HCT116 (cell line): ENCODE measurements around the gene ATG16L1. TPM values are rescaled to one million over a fixed set of nuclear protein-coding genes. Genes with fewer than 3 reads are reported as not detected.
A peak's percentile ranks its signal among the peaks of the same experiment; 100 is the strongest.

ENCODE experiments used
- ATAC-seq: fragments of 200-7000 bp; cut with Tn5 transposase; 2 replicates; pipeline ENCODE4 v1.9.1; 2020; ENCODE audit warnings: mild to moderate bottlenecking, moderate library complexity
- BruUV-seq: library from RNA; stranded (reverse); fragments of 400-500 nt; replicated peaks from 2 replicates; lab custom pipeline; 2021; lab: Mats Ljungman, UMichigan
- CTCF ChIA-PET: fragments of 300-600 bp; sonication (Branson Sonifier 250); formaldehyde crosslinking; loops from one replicate; lab custom pipeline; 2021; ENCODE audit warnings: antibody characterized with exemption; lab: Charles Lee
- POLR2A ChIA-PET: fragments of 300-600, 350-600 bp; sonication (Branson Sonifier 250); formaldehyde crosslinking; loops from one replicate; lab custom pipeline; 2021; ENCODE audit warnings: antibody characterized with exemption; lab: Charles Lee
- RAD21 ChIA-PET, 2 experiments: fragments of 300-600 bp; sonication (Branson Sonifier 250); formaldehyde crosslinking; loops; one replicate each; lab custom pipeline; 2023; ENCODE audit warnings: low total read pairs in 2 of 2; ENCODE audit not compliant: uncharacterized antibody in 2 of 2, unreplicated experiment in 2 of 2, low non-redundant PET in 1 of 2; lab: Charles Lee
- DNase-seq: peaks from one replicate; pipeline ENCODE4 v3.0.0-alpha.2; 2010; ENCODE audit warnings: low read depth, low spot score
- H2AFZ ChIP-seq: fragments of 200-600 bp; shearing (Covaris generic), sonication (generic); 2 replicates; pipeline ENCODE4 v1.6.1; 2017; ENCODE audit warnings: low read depth, mixed run types, mixed read lengths, antibody characterized with exemption, low read length; ENCODE audit not compliant: poor library complexity, severe bottlenecking
- H3K27ac ChIP-seq: 2 replicates; pipeline ENCODE4 v1.5.1; 2012; ENCODE audit warnings: low read depth, low read length
- H3K27me3 ChIP-seq: fragments of 200-600 bp; sonication (generic); 2 replicates; pipeline ENCODE4 v1.6.1; 2016; ENCODE audit warnings: mixed run types, low read length, mixed read lengths; ENCODE audit not compliant: insufficient read depth
- H3K36me3 ChIP-seq, 2 experiments: fragments of 200-500 bp in 1 of 2; fragments of 200-600 bp in 1 of 2; sonication (Bioruptor generic) in 1 of 2; sonication (generic) in 1 of 2; 2 replicates each; pipeline versions ENCODE4 v1.5.1 to v1.6.1; 2014 to 2016; ENCODE audit warnings: low read length in 2 of 2, inconsistent platforms in 1 of 2, mixed read lengths in 1 of 2, mixed run types in 1 of 2; ENCODE audit not compliant: insufficient read depth in 2 of 2, control insufficient read depth in 1 of 2
- H3K4me1 ChIP-seq, 2 experiments: fragments of 200-600 bp in 1 of 2; sonication (generic) in 1 of 2; 2 replicates each; pipeline versions ENCODE4 v1.5.1 to v1.6.1; 2012 to 2017; ENCODE audit warnings: low read length in 2 of 2, inconsistent platforms in 1 of 2, mild to moderate bottlenecking in 1 of 2, mixed read lengths in 1 of 2, mixed run types in 1 of 2, moderate library complexity in 1 of 2; ENCODE audit not compliant: insufficient read depth in 2 of 2, control insufficient read depth in 1 of 2
- H3K4me2 ChIP-seq: fragments of 200-600 bp; sonication (generic); 2 replicates; pipeline ENCODE4 v1.6.1; 2017; ENCODE audit warnings: mixed run types, low read length, mixed read lengths
- H3K4me3 ChIP-seq, 2 experiments: fragments of 200-600 bp in 1 of 2; sonication (generic) in 1 of 2; replicated peaks in 1 of 2; 2 replicates each; pipeline ENCODE4 v1.5.1; 2011 to 2016; ENCODE audit warnings: low read length in 2 of 2, control low read depth in 1 of 2, low read depth in 1 of 2, mild to moderate bottlenecking in 1 of 2, mixed read lengths in 1 of 2, mixed run types in 1 of 2
- H3K79me2 ChIP-seq: fragments of 200-600 bp; sonication (generic); 2 replicates; pipeline ENCODE4 v1.6.1; 2017; ENCODE audit warnings: mild to moderate bottlenecking, mixed run types, low read length, moderate library complexity, mixed read lengths; ENCODE audit not compliant: insufficient read depth
- H3K9ac ChIP-seq: fragments of 200-600 bp; sonication (generic); 2 replicates; pipeline ENCODE4 v1.6.1; 2016; ENCODE audit warnings: low read length, mixed read lengths
- H3K9me2 ChIP-seq: fragments of 200-600 bp; sonication (generic), shearing (Covaris generic); 2 replicates; pipeline ENCODE4 v1.6.1; 2017; ENCODE audit warnings: mixed run types, mild to moderate bottlenecking, moderate library complexity; ENCODE audit not compliant: insufficient read depth
- H3K9me3 ChIP-seq, 2 experiments: fragments of 200-500 bp in 1 of 2; fragments of 200-600 bp in 1 of 2; sonication (Bioruptor generic) in 1 of 2; sonication (generic) in 1 of 2; 2 replicates each; pipeline ENCODE4 v1.6.1; 2014 to 2017; ENCODE audit warnings: low read length in 2 of 2, mixed read lengths in 2 of 2, inconsistent platforms in 1 of 2, low read depth in 1 of 2, mild to moderate bottlenecking in 1 of 2, mixed run types in 1 of 2, moderate library complexity in 1 of 2; ENCODE audit not compliant: control insufficient read depth in 1 of 2, insufficient read depth in 1 of 2
- H4K20me1 ChIP-seq: fragments of 200-600 bp; sonication (generic), shearing (Covaris generic); 2 replicates; pipeline ENCODE4 v1.6.1; 2017; ENCODE audit warnings: mixed run types, mild to moderate bottlenecking, moderate library complexity; ENCODE audit not compliant: insufficient read depth
- CBX3 ChIP-seq: IDR thresholded peaks from 2 replicates; pipeline ENCODE4 v1.6.1; 2012; ENCODE audit warnings: low read depth
- EZH2phosphoT487 ChIP-seq: fragments of 200-600 bp; IDR thresholded peaks from 2 replicates; pipeline ENCODE4 v1.6.1; 2018; ENCODE audit warnings: antibody characterized with exemption, borderline replicate concordance
- FOSL1 ChIP-seq: IDR thresholded peaks from 2 replicates; pipeline ENCODE4 v1.6.1; 2012; ENCODE audit warnings: low read depth
- JUND ChIP-seq: IDR thresholded peaks from 2 replicates; pipeline ENCODE4 v1.6.1; 2012
- POLR2AphosphoS5 ChIP-seq: IDR thresholded peaks from 2 replicates; pipeline ENCODE4 v1.6.1; 2011; ENCODE audit warnings: mild to moderate bottlenecking, low read depth, low read length, moderate library complexity
- SIN3A ChIP-seq: IDR thresholded peaks from 2 replicates; pipeline ENCODE4 v1.6.1; 2012; ENCODE audit warnings: low read depth
- ZFX ChIP-seq: fragments of 450-650 bp; IDR thresholded peaks from 2 replicates; pipeline ENCODE4 v1.6.1; 2017
- intact Hi-C: fragments of 100-400 bp; cut with micrococcal nuclease; formaldehyde crosslinking; loops from 2 replicates; pipeline ENCODE4 v1.10.0; 2022
- total RNA-seq: library from RNA; stranded (reverse); gene quantifications from one replicate; pipeline ENCODE4 v1.2.1, GENCODE V29; 2021; ENCODE audit not compliant: unreplicated experiment
- TF ChIP-seq, protein P1 (sequence below): IDR thresholded peaks from 2 replicates; pipeline ENCODE4 v1.6.1; 2012; ENCODE audit warnings: low read depth

ATG16L1 gene
- total RNA-seq, 1 experiment from 2014 or later = 43.4 TPM

DNA sequence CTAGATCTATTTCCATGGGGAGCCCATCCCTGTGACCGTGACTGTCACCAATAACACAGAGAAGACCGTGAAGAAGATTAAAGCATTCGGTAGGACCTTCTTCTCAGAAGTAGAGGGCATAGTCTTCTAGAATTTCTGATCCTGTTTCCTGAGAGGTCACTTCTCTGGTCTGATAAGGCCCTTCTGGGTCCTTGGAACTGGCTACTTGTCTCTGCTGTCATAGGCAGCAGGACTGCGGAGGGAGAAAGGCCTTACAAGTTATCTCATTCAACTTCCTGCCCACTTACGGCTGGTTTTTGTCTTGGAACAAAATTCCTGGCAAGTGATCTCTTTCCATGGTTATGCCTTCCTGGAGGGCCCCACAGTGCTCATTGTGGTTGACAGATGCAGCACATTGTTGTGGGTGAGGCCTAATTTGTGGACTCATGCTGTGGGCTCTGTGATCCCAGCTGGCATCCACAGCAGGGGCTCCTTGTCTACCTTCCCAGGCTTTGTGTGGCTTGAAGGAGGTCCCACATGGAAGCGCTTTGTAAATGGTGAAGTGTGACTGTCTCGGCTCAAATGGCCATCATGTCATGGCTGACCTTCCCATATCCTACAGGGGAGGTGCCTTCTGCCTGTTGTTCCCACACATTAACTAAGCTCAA, 78.1 kb downstream of the ATG16L1 start:
- Histone ChIP-seq H3K36me3 (no peaks in the 10 kb centered on the region), H3K4me1 (peaks cover 0 to 12% of the 10 kb centered on the region in 2 experiments; a peak in 1 of 4 replicates), H3K27me3 (no peaks in the 10 kb centered on the region), H4K20me1 (no peaks in the 10 kb centered on the region), H3K4me3 (no peak overlapping the region), H3K9me2 (no peaks in the 10 kb centered on the region), H3K9ac (no peak overlapping the region), H3K79me2 (no peaks in the 10 kb centered on the region), H2AFZ (peak overlapping the region; percentile 18), H3K27ac (no peak overlapping the region), H3K9me3 (no peaks in the 10 kb centered on the region), H3K4me2 (peak overlapping the region; percentile 18; the same call in 1 of the 2 replicates)
- TF ChIP-seq POLR2AphosphoS5 (no peak), ZFX (0 out of 2 replicates have a peak, but pooled peaks have one; percentile 12), EZH2phosphoT487 (no peak), CBX3 (no peak), JUND (no peak), SIN3A (no peak)
- BruUV-seq = no TSS peak
- ATAC-seq = no peak
- no peak for DNase-seq
- intact Hi-C loops = no loop called here
- POLR2A ChIA-PET = no interaction called here
- RAD21 ChIA-PET = no interaction called here
- CTCF ChIA-PET = no interaction called here

DNA sequence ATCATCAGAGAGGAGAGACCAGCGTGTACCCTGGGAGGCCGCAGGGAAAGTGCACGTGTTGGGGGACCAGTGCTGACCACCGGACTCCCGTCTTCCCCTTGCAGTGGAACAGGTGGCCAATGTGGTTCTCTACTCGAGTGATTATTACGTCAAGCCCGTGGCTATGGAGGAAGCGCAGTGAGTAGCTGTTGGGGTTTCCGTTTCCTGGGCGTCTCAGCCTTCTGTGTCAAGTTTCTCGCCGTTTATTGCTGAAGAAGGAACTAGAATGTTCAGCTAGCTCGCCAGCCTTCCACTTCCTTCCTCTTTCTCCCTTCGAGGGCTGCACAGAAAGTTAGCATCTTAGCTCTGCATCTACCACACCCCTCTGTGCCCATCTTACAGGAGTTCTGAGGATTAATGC, 80.1 kb downstream of the ATG16L1 start:
- Histone ChIP-seq H3K79me2 (no peaks in the 10 kb centered on the region), H3K4me3 (no peak overlapping the region), H3K9ac (no peak overlapping the region), H3K9me2 (no peaks in the 10 kb centered on the region), H3K36me3 (no peaks in the 10 kb centered on the region), H3K27me3 (no peaks in the 10 kb centered on the region), H3K4me2 (no peak overlapping the region), H4K20me1 (no peaks in the 10 kb centered on the region), H3K27ac (no peak overlapping the region), H3K4me1 (peaks cover 0 to 12% of the 10 kb centered on the region in 2 experiments; a peak in 1 of 4 replicates), H2AFZ (no peak overlapping the region), H3K9me3 (no peaks in the 10 kb centered on the region)
- ChIA-PET RAD21 (no interaction called here), POLR2A (no interaction called here), CTCF (interaction anchor here (1.1 kb wide), 1 partner anchor 22 kb away, joined by 3 read pairs; no protein-coding TSS in a partner anchor)
- no peak for DNase-seq
- no peak for TF ChIP-seq POLR2AphosphoS5
- TF ChIP-seq JUND = no peak
- TF ChIP-seq, protein P1, sequence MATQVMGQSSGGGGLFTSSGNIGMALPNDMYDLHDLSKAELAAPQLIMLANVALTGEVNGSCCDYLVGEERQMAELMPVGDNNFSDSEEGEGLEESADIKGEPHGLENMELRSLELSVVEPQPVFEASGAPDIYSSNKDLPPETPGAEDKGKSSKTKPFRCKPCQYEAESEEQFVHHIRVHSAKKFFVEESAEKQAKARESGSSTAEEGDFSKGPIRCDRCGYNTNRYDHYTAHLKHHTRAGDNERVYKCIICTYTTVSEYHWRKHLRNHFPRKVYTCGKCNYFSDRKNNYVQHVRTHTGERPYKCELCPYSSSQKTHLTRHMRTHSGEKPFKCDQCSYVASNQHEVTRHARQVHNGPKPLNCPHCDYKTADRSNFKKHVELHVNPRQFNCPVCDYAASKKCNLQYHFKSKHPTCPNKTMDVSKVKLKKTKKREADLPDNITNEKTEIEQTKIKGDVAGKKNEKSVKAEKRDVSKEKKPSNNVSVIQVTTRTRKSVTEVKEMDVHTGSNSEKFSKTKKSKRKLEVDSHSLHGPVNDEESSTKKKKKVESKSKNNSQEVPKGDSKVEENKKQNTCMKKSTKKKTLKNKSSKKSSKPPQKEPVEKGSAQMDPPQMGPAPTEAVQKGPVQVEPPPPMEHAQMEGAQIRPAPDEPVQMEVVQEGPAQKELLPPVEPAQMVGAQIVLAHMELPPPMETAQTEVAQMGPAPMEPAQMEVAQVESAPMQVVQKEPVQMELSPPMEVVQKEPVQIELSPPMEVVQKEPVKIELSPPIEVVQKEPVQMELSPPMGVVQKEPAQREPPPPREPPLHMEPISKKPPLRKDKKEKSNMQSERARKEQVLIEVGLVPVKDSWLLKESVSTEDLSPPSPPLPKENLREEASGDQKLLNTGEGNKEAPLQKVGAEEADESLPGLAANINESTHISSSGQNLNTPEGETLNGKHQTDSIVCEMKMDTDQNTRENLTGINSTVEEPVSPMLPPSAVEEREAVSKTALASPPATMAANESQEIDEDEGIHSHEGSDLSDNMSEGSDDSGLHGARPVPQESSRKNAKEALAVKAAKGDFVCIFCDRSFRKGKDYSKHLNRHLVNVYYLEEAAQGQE = no peak
- no peak for TF ChIP-seq FOSL1
- no peak for TF ChIP-seq ZFX
- ATAC-seq = no peak
- BruUV-seq = no TSS peak
- intact Hi-C loops = no loop called here
